DOHH2 (cell line): Measurements from ENCODE around the gene UTS2.

Source experiments
- H3F3A ChIP-seq: fragments of 200-600 bp; sonication (generic), shearing (Covaris generic); 2 replicates; pipeline ENCODE4 v1.6.0; 2016; ENCODE audit warnings: antibody characterized with exemption, mild to moderate bottlenecking; ENCODE audit not compliant: control insufficient read depth, insufficient read depth
- H3K27ac ChIP-seq: fragments of 200-600 bp; sonication (generic); 2 replicates; pipeline ENCODE4 v1.5.1; 2014; ENCODE audit warnings: low read depth, mild to moderate bottlenecking, low read length, moderate library complexity
- H3K27me3 ChIP-seq: fragments of 200-600 bp; sonication (generic); 2 replicates; pipeline ENCODE4 v1.6.1; 2014; ENCODE audit warnings: mild to moderate bottlenecking, low read length, mixed read lengths; ENCODE audit not compliant: control insufficient read depth
- H3K36me3 ChIP-seq: fragments of 200-600 bp; sonication (generic); 2 replicates; pipeline ENCODE4 v1.6.1; 2014; ENCODE audit warnings: mild to moderate bottlenecking, low read length, moderate library complexity, mixed read lengths; ENCODE audit not compliant: control insufficient read depth
- H3K4me1 ChIP-seq: fragments of 200-600 bp; sonication (generic); 2 replicates; pipeline ENCODE4 v1.6.1; 2014; ENCODE audit warnings: mild to moderate bottlenecking, low read length, mixed read lengths; ENCODE audit not compliant: control insufficient read depth
- H3K4me2 ChIP-seq: fragments of 200-600 bp; sonication (generic); 2 replicates; pipeline ENCODE4 v1.6.0; 2014; ENCODE audit warnings: mild to moderate bottlenecking, low read length, moderate library complexity
- H3K4me3 ChIP-seq: fragments of 200-600 bp; sonication (generic); 2 replicates; pipeline ENCODE4 v1.5.1; 2014; ENCODE audit warnings: mild to moderate bottlenecking, low read length, mixed read lengths
- H3K79me2 ChIP-seq: fragments of 200-600 bp; sonication (generic); 2 replicates; pipeline ENCODE4 v1.6.1; 2014; ENCODE audit warnings: mild to moderate bottlenecking, low read length, mixed read lengths; ENCODE audit not compliant: control insufficient read depth
- H3K9me2 ChIP-seq: fragments of 200-600 bp; sonication (generic); replicated peaks from 2 replicates; pipeline ENCODE4 v1.6.1; 2014; ENCODE audit warnings: mild to moderate bottlenecking, low read length, mixed read lengths; ENCODE audit not compliant: control insufficient read depth
- H3K9me3 ChIP-seq: fragments of 200-600 bp; sonication (generic); 2 replicates; pipeline ENCODE4 v1.6.1; 2014; ENCODE audit warnings: antibody characterized with exemption, low read length, mixed read lengths; ENCODE audit not compliant: control insufficient read depth, insufficient read depth
- H4K20me1 ChIP-seq: fragments of 200-600 bp; sonication (generic); 2 replicates; pipeline ENCODE4 v1.6.0; 2014; ENCODE audit warnings: low read depth, mild to moderate bottlenecking, antibody characterized with exemption, low read length, moderate library complexity; ENCODE audit not compliant: control insufficient read depth, insufficient read depth
- CTCF ChIP-seq: fragments of 200-600 bp; sonication (generic); IDR thresholded peaks from one replicate; pipeline ENCODE4 v1.5.1; 2014; ENCODE audit warnings: antibody characterized with exemption, mild to moderate bottlenecking, low read depth, low read length; ENCODE audit not compliant: poor library complexity, severe bottlenecking
- EZH2phosphoT487 ChIP-seq: fragments of 200-600 bp; sonication (generic); IDR thresholded peaks from 2 replicates; pipeline ENCODE4 v1.6.1; 2017; ENCODE audit warnings: borderline replicate concordance, mild to moderate bottlenecking, antibody characterized with exemption, low read length, moderate library complexity, mixed read lengths

Gene UTS2

GRCh38 chr1:7827126-7827955 is 25.5 kb downstream of the UTS2 start:
- TF ChIP-seq EZH2phosphoT487 (no peak), CTCF (no peak)
- peaks cover 23% of the 10 kb centered on the region for H3K4me1 ChIP-seq
- no peaks in the 10 kb centered on the region for H3K9me3 ChIP-seq
- peak overlapping the region; percentile 65 for H3K4me2 ChIP-seq
- H3K79me2 ChIP-seq = peaks cover 41% of the 10 kb centered on the region
- no peaks in the 10 kb centered on the region for H3F3A ChIP-seq
- no peaks in the 10 kb centered on the region for H3K9me2 ChIP-seq
- no peaks in the 10 kb centered on the region for H4K20me1 ChIP-seq
- H3K27me3 ChIP-seq = no peaks in the 10 kb centered on the region
- peak overlapping the region; percentile 28 for H3K27ac ChIP-seq
- H3K4me3 ChIP-seq = peak overlapping the region; percentile 76
- H3K36me3 ChIP-seq = peaks cover 8% of the 10 kb centered on the region

- H3K36me3 ChIP-seq = peaks cover 12% of the 10 kb centered on the region
Measured at GRCh38 chr1:7826363-7826762, 26.5 kb downstream of the UTS2 start.

GRCh38 chr1:7824701-7825100 is 28.2 kb downstream of the UTS2 start:
- H3K4me2 ChIP-seq = no peak overlapping the region
- no peak overlapping the region for H3K27ac ChIP-seq
- H3K9me2 ChIP-seq = no peaks in the 10 kb centered on the region
- H3F3A ChIP-seq = no peaks in the 10 kb centered on the region
- no peaks in the 10 kb centered on the region for H3K27me3 ChIP-seq
- H3K4me3 ChIP-seq = no peak overlapping the region
- H4K20me1 ChIP-seq = no peaks in the 10 kb centered on the region
- peaks cover 41% of the 10 kb centered on the region for H3K79me2 ChIP-seq
- no peaks in the 10 kb centered on the region for H3K9me3 ChIP-seq
- H3K36me3 ChIP-seq = peaks cover 4% of the 10 kb centered on the region; the same call in 1 of the 2 replicates
- peaks cover 14% of the 10 kb centered on the region; the same call in 1 of the 2 replicates for H3K4me1 ChIP-seq
- TF ChIP-seq CTCF = no peak

More at GRCh38 chr1:7826363-7826762, 26.5 kb downstream of the UTS2 start:
- Histone ChIP-seq H3K4me3 (peak overlapping the region; percentile 76), H3K4me1 (peaks cover 19% of the 10 kb centered on the region), H3K27me3 (no peaks in the 10 kb centered on the region), H3K27ac (peak overlapping the region; percentile 28; the same call in 1 of the 2 replicates), H3K9me2 (no peaks in the 10 kb centered on the region), H3F3A (no peaks in the 10 kb centered on the region), H3K4me2 (peak overlapping the region; percentile 65), H3K9me3 (no peaks in the 10 kb centered on the region), H4K20me1 (no peaks in the 10 kb centered on the region), H3K79me2 (peaks cover 41% of the 10 kb centered on the region)
- TF ChIP-seq EZH2phosphoT487 = no peak

GRCh38 chr1:7821282-7821681 is 31.6 kb downstream of the UTS2 start:
- Histone ChIP-seq H3K9me3 (no peaks in the 10 kb centered on the region), H3K9me2 (no peaks in the 10 kb centered on the region), H3K36me3 (peaks cover 4% of the 10 kb centered on the region; the same call in 1 of the 2 replicates), H3K4me1 (no peaks in the 10 kb centered on the region), H4K20me1 (no peaks in the 10 kb centered on the region), H3K27ac (no peak overlapping the region), H3K4me2 (no peak overlapping the region), H3K79me2 (peaks cover 16% of the 10 kb centered on the region), H3F3A (no peaks in the 10 kb centered on the region), H3K27me3 (no peaks in the 10 kb centered on the region), H3K4me3 (no peak overlapping the region)
- TF ChIP-seq EZH2phosphoT487 (no peak), CTCF (no peak)
